ENCODE measurements around the gene MEFV. TPM values are rescaled to one million over a fixed set of nuclear protein-coding genes. Genes with fewer than 3 reads are reported as not detected.
A peak's percentile ranks its signal among the peaks of the same experiment; 100 is the strongest.

The MEFV gene
- total and polyA plus RNA-seq, 2 of the 13 experiments (the other 11 are each of a cell fraction or from before 2014, with no cell fraction given) = 0.22 TPM; not detected in 1

DNA sequence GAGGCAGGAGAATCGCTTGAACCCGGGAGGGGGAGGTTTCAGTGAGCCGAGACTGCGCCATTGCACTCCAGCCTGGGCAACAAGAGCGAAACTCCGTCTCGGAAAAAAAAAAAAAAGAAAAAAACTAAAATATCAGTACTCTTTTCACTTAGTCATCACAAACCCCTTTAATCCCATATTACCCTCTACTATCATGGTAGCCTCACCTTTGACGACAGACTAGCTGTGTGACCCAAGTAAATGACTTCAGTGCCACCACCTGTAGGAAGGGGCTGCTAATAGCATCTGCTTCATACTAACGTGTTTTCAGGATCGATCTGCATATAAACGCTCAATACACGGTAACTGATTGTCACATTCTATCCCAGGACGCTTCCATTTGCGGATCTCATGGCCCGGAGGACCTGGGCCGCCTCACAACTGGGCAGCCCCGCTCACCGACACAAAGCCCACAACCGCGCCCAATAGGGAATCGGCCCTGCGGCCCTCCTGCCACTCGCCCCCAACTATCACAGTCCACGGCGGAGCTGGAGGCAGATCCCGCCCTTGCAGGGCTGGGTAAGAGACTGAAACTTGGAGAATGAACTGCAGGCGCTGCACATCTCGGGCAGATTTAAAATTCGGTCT is 25.8 kb upstream of the MEFV start (continued):
- TF ChIP-seq, protein P1, sequence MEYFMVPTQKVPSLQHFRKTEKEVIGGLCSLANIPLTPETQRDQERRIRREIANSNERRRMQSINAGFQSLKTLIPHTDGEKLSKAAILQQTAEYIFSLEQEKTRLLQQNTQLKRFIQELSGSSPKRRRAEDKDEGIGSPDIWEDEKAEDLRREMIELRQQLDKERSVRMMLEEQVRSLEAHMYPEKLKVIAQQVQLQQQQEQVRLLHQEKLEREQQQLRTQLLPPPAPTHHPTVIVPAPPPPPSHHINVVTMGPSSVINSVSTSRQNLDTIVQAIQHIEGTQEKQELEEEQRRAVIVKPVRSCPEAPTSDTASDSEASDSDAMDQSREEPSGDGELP (IDR thresholded peaks at IDR 0.05; ENCODE audit: borderline replicate concordance, low read depth) = no peak
- TF ChIP-seq ZNF205 (CRISPR knock-in tag; IDR thresholded peaks at IDR 0.05) (no peak), SALL2 (CRISPR knock-in tag; IDR thresholded peaks at IDR 0.05) (0 out of 2 replicates have a peak, but pooled peaks have one; percentile 17), TEAD3 (CRISPR knock-in tag; optimal IDR thresholded peaks at IDR 0.05; ENCODE audit: borderline replicate concordance) (no peak), SETDB1 (CRISPR knock-in tag; IDR thresholded peaks at IDR 0.05; ENCODE audit: borderline replicate concordance) (no peak), ZNF775 (CRISPR knock-in tag; IDR thresholded peaks at IDR 0.05; ENCODE audit: borderline replicate concordance) (0 out of 2 replicates have a peak, but pooled peaks have one; percentile 18), THAP9 (CRISPR knock-in tag; IDR thresholded peaks at IDR 0.05; ENCODE audit: borderline replicate concordance) (no peak), ZNF10 (CRISPR knock-in tag; IDR thresholded peaks at IDR 0.05; ENCODE audit: borderline replicate concordance, low read depth) (no peak), SRSF4 (IDR thresholded peaks at IDR 0.05; ENCODE audit: low read depth, low read length, poor library complexity, severe bottlenecking) (no peak), KLF13 (CRISPR knock-in tag; IDR thresholded peaks at IDR 0.05) (no peak), FIP1L1 (IDR thresholded peaks at IDR 0.05; ENCODE audit: borderline replicate concordance, insufficient read depth, low read depth, low read length) (no peak), CHD2 (IDR thresholded peaks at IDR 0.05; ENCODE audit: low read depth, low read length) (no peak), MED13 (CRISPR knock-in tag; IDR thresholded peaks at IDR 0.05) (0 out of 2 replicates have a peak, but pooled peaks have one; percentile 33), REL (CRISPR knock-in tag; conservative IDR thresholded peaks at IDR 0.05) (no peak), ZNF816 (CRISPR knock-in tag; IDR thresholded peaks at IDR 0.05; ENCODE audit: borderline replicate concordance) (no peak)
- TF ChIP-seq, protein P2, sequence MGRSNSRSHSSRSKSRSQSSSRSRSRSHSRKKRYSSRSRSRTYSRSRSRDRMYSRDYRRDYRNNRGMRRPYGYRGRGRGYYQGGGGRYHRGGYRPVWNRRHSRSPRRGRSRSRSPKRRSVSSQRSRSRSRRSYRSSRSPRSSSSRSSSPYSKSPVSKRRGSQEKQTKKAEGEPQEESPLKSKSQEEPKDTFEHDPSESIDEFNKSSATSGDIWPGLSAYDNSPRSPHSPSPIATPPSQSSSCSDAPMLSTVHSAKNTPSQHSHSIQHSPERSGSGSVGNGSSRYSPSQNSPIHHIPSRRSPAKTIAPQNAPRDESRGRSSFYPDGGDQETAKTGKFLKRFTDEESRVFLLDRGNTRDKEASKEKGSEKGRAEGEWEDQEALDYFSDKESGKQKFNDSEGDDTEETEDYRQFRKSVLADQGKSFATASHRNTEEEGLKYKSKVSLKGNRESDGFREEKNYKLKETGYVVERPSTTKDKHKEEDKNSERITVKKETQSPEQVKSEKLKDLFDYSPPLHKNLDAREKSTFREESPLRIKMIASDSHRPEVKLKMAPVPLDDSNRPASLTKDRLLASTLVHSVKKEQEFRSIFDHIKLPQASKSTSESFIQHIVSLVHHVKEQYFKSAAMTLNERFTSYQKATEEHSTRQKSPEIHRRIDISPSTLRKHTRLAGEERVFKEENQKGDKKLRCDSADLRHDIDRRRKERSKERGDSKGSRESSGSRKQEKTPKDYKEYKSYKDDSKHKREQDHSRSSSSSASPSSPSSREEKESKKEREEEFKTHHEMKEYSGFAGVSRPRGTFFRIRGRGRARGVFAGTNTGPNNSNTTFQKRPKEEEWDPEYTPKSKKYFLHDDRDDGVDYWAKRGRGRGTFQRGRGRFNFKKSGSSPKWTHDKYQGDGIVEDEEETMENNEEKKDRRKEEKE (IDR thresholded peaks at IDR 0.05) = no peak
- TF ChIP-seq, protein P3, sequence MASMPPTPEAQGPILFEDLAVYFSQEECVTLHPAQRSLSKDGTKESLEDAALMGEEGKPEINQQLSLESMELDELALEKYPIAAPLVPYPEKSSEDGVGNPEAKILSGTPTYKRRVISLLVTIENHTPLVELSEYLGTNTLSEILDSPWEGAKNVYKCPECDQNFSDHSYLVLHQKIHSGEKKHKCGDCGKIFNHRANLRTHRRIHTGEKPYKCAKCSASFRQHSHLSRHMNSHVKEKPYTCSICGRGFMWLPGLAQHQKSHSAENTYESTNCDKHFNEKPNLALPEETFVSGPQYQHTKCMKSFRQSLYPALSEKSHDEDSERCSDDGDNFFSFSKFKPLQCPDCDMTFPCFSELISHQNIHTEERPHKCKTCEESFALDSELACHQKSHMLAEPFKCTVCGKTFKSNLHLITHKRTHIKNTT (CRISPR knock-in tag; IDR thresholded peaks at IDR 0.05) = 0 out of 2 replicates have a peak, but pooled peaks have one; percentile 68
- TF ChIP-seq, protein P4, sequence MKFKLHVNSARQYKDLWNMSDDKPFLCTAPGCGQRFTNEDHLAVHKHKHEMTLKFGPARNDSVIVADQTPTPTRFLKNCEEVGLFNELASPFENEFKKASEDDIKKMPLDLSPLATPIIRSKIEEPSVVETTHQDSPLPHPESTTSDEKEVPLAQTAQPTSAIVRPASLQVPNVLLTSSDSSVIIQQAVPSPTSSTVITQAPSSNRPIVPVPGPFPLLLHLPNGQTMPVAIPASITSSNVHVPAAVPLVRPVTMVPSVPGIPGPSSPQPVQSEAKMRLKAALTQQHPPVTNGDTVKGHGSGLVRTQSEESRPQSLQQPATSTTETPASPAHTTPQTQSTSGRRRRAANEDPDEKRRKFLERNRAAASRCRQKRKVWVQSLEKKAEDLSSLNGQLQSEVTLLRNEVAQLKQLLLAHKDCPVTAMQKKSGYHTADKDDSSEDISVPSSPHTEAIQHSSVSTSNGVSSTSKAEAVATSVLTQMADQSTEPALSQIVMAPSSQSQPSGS (CRISPR knock-in tag; IDR thresholded peaks at IDR 0.05) = peak; percentile 26; the same call in 1 of the 2 replicates
- TF ChIP-seq, protein P5, sequence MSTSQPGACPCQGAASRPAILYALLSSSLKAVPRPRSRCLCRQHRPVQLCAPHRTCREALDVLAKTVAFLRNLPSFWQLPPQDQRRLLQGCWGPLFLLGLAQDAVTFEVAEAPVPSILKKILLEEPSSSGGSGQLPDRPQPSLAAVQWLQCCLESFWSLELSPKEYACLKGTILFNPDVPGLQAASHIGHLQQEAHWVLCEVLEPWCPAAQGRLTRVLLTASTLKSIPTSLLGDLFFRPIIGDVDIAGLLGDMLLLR (CRISPR knock-in tag; IDR thresholded peaks at IDR 0.05) = no peak
